LHCN-M2 (cell line): Measurements from ENCODE around the gene XAB2. TPM values are rescaled to one million over a fixed set of nuclear protein-coding genes. Genes with fewer than 3 reads are reported as not detected.

Source experiments
- DNase-seq: peaks from one replicate; pipeline ENCODE4 v3.0.0-alpha.2; 2012; ENCODE audit warnings: low read depth
- total RNA-seq: library from RNA; depleted of rRNA; stranded (reverse); fragments of >200 nt; gene quantifications from 2 replicates; pipeline ENCODE4 v1.2.3, GENCODE V29; 2014

XAB2 gene
- total RNA-seq, 1 experiment from 2014 or later: 37.1 TPM

DNA sequence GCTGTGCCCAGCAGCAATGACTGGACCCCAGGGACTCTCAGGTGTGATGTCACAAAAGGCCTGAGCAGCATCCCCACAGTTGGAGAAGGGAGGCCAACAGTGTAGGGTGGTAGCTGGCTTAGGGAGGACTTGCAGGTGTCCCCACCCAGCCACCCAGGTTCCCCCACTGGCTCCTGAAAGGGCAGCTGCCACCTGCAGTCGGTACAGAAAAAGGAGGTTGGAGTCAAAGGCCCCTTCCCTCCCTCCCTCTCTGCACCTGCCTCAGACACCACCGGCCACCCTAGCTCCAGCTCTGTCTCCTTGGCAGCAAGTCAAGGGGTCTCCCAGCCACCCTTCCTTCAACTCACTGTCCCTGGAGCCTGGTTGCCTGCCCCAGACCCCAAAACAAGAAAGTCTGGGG, 4.4 kb upstream of the XAB2 start, which contains the start of gene PCP2:
Gene PCP2 (minus strand): TSS at position 22 of the 400 bp plus-strand sequence. CDS start 262 bp downstream, outside the sequence.
- DNase-seq: no peak

DNA sequence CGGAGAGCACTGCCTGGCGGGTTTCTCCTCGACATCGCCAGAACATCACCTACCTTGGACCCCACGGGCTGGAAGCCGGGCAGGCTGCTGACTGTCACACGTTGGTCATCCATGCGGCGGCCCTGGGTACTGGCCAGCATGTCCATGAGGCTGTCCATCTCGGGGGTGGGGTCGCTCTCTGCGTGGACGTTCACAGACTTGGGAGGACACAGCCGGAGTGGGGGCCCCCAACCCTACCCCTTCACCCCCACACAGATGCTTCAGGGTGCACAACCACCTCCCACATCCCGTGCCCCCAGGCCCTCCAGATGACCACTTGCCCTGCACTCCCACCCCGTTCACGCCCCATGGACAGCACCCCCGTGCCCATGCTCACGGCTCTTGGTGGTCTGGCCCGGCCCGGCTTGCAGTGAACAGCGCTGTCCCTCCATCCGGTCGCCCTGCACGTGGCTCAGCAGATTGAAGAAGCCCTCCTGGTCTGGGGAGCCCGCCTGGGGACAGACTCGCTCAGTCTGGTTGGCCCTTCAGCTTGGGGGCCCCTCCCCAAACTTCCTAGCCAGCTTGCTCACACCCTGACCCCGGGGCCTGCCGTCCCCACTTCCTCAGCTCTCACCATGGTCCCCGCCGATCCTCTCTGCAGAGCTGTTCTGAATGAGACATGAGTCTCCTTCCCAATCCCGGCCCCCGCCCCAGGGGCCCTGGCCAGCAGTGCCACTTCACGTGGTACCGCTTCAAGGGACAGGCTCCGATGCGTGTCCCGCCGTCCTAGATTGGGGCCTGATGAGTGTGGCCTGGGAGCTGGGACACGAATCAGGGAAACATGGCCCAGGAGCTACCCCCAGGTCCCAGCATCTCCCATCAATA, 3.2 kb upstream of the XAB2 start:
- no peak for DNase-seq

DNA sequence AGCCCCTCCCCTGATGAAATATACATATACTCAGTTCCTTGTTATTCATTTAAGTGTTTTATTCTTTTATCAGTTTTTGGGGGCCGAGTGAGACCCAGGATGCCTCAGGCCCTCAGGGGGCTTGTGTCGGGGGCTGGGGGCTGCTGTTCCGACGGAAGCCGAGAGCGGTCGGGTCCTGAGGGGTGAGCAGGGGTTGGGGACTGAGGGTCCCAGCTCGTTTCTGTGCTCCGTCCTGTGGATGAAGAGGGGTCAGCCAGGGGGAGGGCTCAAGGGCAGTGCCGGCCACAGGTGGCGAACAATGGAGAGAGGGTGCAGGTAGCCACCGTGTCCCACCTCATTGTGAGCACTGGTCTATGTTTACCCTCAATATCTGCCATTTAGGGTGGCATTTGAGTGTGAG, 2.2 kb upstream of the XAB2 start:
- no peak for DNase-seq

DNA sequence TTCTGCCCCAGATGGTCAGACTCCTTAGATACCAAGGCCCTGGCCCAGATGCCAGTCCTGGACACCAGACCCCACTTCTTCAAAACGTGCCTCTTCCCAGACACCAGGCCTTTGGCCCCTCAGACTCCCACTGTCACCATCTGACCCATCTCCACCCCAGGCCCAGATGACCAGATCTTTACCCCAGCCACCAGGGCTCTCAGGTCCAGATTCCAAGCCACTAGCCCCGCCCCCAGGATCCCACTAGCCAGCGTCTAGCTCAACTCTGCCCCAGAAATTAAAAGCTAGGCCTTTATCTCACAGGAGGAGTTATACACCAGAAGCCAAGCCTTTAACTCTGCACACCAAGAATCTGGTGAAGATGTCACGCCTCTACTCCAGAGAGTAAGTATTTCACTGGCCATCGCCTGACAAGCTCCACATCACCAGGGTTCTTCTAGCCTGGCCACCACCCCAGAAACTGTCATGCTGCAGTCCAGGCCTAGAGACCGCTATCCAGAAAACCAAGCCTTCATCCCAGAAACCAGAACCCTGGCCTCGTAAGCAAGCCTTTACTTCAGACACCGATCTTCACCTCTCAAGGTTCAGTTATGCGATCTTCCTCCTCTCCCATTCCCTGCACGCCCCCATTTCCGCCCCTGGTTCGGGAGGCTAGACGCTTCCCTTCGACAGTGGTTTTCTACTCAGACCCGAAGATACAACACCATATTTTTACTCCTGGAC, 595 bp downstream of the XAB2 start:
- DNase-seq: no peak

DNA sequence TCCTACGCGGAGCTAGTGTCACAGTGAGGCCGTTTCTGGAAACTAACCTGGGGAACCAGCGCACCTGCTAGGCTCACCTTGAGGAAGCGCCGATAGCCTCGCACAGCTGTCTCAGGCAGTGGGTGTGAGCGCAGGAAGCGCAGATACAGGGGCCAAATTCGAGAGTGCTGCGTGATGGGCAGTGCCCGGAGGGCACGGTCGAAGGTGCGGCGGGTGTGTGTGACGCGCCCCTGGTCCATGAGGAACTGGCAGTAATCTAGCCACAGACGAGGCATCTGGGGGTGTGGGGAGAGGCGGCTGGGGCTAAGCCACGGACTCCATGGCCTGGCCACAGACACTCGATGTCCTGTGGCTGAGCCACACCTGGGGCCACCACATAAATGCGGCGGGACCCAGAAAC, 2.2 kb downstream of the XAB2 start:
- DNase-seq: no peak

DNA sequence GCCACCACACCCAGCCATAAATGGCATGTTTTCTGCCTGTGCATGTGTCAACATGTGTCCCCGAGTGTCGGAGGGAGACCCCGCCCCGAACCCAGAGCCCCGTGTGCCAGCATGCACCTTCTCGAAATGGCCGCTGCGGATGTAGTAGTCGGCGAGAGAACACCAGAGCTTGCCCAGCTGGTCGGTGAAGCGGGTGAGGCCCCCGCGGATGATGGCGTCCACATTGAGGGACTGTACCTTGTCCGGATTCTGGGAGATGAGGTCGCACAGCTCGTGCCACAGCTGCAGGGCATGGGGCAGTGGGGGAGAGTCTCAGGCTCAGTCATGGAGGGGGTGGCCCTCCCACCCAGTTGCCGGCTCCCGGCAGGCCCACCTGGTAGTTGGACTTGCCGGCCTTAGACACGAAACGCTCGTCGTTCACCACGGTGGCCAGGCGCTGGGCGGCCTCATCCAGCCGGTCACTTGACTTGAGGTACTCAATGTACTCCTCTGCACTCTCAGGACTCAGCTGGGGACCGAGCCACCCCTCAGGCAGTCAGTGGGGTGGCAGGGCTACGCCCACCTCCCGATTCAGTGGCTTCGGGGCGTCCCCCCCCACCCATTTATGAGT, 3.5 kb downstream of the XAB2 start:
- DNase-seq: no peak

DNA sequence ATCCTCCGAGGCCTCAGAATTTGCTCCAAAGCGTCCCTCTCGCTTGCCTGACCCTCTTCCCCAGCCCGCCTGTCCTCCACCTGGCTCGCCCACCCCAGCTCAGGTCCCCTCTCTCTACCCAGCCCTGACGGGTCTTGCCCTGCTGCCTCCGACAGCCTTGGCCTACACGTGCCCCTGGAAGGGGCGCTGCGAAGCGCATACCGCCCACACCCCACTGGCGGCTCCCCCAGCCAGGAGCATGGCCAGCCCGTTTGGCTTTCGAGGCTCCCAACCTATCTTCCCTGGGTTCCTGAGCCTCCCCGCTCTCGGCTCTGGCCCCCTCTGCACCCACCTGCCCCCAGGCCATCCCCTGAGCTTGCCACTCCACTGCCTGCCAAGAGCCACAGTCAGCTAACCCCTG, 4.5 kb downstream of the XAB2 start:
- DNase-seq: no peak

DNA sequence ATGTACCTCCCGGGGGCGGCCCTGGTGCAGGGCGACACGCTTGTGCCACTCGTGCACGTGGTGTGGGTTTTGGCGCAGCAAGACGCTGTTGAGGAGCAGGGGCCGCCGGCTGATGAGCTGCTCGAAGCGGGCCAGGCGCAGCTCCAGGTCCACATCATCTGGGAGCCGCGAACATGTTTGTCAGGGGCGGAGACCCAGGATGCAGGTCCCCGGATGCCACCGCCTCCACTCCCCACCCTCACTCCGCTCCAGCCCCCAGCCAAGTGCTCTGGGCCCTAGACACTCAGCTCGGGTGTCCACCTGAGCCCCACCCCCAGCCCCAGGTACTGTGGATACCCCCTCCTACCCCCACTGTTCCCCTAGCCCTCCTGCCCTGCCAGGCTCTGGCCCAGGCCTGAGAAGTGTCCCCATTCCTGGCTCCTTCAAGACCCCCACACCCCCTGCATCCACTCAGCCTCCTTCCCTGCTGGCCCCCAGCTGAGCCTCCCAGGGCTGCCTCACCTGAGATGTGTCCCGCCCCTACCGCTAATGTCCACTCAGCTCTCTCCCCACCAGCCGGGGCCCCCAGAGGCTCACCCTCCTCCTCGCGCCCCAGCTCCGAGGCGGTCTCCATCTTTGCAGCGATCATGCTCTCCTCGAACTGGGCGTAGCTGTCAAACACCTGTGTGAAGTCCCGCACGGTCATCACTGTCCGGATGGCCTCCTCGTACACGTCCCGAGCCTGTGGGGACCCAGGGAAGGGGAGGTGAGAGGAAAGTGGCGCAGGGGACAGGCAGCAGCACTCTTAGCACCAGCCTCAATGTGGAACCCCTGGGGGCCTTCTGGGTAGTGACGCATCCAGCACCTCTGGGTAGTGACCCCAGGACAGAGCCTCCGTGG, 5.4 kb downstream of the XAB2 start:
- DNase-seq: no peak

DNA sequence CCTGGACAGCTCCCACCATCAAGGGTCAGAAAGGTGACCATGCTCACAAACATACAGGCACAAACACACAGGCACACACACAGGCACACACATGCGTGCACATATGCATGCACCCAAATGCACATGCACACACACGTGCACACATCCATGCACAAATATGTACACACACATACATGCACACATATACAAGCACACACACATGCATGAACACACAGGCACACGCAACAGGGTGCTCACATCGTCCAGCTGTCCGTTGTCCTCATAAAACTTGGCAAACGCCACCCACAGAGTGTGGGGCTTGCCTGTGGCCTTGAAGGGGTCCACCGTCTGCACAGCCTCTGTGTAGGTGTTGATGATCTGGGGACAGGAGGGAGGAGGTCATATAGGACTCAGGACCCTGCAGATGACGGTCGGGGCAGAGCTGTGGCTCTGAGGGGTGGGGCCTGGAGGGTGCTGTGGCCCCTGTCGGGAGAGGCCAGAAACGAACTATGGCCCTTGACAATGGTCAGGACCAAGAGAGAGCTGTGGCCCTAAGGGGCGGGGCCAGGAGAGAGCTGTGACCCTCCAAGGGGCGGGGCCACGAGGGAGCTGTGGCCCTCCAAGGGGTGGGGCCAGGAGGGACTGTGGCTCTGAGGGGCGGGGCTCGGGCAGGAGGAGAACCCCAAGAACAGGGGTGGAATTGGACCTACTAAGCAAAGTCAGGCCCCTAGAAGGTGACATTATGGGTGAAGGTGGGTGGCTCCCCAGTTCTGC, 6.2 kb downstream of the XAB2 start:
- DNase-seq: no peak

DNA sequence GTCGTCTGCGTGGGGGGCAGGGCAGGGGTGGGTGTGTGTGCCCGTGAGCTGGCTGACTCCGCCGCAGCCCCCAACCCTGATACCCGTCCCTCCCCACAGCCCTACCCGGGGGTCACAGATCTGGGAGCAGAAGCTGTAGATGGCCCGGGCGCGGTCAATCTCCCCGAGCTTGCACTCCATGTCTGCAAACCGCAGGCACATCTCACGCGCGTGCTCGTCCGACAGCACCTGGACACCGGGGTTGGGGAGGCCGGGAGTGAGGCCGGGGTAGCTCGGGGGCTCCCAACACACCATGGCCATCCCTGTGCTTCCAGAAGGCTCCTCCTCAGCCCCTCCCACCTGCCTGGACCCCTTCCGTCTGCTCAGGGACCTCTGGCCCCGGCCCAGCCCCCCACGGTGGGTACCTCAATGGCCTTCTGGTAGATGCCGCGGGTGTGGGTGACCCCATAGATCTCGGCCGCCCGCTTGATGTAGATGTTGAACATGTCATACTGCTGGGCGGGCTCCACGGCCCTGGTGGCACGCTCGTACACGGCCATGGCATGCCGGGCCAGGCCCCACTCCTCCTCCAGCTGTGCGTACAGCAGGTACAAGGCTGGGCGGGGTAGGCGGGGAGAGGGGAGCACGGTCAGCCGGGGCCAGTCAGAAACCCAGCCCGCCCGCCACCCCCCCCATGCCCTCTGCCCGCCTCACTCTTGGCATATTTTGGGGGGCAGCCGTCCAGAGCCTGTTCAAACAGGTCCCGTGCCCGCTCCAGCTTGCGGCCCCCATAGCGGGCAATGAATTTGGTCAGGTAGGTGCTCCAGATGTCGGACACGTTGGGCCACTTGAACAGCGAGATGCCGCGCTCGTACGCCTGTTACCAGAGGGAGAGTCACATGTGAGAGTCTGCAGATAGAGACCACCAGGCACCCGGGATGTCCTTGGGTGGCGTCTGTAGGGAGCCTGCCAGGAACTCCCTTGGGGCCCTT, 8.6 kb downstream of the XAB2 start:
- DNase-seq: no peak

DNA sequence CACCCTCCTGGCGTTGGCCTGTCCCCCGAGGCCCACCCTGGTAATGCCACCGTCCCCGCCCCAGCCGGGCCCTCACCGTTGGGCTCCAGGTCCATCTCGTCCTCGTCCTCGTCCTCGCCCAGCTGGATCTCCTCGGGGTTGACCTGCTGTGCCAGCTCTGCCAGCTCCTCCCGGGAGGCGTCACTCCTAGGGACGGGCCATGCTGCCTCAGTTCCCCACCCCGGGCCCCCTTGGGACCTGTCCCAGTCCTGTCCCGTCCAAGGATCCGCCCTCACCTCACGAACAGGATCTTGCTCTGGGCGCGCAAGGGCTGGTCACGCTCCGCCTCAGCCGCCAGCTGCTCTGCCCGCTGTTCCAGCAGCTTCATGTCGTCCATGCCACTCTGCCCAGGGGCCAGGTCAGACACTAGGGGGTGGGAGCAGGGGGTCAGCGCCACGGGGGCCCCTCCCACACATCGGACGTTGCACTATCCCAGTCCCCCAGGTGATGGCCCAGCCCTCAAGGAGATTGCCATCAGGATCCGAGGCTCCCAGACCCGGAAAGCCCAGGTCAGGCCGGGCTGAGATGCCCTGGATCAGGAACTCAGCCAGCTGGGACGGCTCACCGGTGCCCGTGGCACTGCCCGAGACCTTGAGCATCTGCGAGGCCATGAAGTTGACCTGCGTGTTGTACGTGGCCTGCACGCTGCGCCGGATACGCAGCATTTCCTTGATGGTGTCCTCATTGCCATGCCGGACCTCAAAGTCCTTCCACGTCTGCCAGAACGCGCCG, 9.5 kb downstream of the XAB2 start:
- no peak for DNase-seq

DNA sequence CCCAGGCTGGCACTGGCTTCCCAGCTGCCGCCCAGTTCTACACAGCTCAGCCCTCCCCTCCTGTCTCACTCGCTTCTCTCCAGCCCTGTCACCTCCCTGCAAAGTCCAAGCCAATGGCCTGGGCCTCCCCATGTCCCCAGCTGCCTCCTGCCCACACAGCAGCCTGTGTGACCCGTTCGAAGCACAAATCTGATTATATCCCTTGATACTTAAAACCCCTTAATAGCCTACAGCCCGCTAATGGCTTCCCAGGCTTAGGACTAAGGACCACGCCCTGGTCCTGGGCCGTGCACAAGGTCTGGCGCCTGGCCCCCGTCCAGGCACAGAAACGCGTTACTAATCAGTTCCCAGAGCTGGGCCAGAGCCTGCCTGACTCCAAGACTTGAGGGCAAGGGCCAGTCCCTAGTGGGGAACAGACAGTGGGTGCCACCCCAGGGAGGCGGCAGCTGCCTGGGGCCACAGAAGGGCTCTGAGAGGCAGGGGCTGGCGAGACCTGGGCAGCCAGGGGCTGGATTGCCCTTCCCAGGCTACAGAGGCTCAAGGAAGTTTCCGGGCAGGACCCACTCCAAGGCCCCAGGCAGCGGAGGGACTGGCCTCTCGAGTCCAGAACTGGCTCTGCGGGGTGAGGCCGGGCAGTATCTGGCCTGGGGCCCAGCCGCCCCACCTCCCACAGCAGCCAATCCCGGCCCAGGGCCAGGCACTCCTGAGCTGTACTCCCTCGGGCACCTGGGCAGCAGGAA, 10.4 kb downstream of the XAB2 start:
- DNase-seq: no peak

DNA sequence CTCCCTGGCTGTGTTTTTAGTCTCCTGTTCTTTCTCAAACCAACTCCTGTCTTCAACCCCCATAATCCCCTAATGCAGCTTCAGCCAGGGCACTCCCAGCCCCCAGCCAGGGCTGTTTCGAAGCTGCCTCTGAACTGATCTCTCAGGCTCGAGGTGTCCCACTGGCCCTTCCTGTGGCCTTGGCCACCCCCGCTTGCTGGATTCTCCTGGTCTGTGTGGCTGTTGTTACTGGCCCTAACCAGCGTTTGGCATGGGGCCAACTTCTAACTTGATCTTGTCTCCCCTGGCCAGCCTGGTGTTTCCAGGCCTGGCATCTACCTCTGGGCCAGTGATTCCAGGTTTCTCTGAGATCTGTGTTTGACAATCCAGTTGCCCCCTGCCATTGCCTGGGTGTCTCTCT, 11.0 kb downstream of the XAB2 start:
- no peak for DNase-seq

DNA sequence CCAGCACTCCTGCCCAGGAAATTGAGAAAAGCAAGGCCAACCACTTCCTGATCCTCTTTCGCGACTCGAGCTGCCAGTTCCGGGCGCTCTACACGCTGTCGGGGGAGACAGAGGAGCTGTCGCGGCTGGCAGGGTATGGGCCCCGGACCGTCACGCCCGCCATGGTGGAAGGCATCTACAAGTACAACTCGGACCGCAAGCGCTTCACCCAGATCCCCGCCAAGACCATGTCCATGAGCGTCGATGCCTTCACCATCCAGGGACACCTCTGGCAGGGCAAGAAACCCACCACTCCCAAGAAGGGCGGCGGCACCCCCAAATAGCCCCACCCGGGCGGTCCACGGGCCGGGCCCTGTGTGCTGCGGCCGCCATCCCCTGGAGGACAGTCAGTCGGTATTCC, 11.6 kb downstream of the XAB2 start:
- DNase-seq: no peak

DNA sequence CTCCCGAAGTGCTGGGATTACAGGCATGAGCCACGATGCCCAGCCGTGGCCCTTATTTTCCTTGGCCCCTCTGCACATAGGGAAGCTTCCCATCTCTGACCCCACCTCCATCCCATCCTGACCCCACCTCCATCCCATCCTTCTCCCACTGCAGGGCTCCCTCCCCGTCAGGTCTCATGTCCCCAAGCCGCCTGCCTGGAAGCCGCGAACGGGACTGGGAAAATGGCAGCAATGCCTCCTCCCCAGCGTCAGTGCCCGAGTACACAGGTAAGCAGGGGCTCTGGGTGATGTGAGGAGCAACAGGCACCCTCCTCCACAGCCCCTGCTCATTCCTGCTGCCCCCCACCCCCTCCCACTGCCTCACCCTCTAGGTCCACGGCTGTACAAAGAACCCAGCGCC, 12.2 kb downstream of the XAB2 start:
- DNase-seq: no peak

DNA sequence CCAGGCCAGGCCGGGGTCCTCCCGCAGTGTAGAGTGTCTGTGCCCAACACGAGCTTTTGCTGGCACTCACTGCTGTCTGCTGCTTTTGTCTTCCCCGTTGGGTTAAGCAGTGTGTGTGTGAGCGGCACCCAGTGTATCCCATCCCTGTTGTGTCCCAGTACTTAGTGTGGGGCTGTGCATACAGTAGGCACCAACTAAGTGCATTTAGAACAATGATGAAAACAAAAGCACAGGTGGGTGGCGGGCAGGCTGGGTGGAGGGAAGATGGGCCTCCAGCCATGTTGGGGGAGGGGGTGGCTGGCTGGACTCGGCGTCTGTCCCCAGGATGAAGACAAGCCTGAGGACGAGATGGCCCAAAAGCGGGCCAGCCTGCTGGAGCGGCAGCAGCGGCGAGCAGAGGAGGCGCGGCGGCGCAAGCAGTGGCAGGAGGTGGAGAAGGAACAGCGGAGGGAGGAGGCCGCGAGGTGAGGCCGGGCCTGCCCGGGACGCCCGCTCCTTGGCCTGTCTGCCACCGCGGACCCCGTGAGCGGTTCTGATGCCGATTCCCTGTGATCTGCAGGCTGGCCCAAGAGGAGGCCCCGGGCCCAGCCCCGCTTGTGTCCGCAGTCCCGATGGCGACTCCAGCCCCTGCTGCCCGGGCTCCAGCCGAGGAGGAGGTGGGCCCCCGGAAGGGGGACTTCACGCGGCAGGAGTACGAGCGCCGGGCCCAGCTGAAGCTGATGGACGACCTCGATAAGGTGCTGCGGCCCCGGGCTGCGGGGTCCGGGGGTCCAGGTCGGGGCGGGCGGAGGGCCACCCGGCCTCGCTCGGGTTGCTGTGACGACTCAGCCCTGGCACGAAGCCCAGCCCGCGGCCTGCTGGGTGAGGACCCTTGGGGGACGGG, 14.2 kb downstream of the XAB2 start:
- no peak for DNase-seq
